Middle frontal gyrus (tissue), 1 donor: Measurements from ENCODE around the gene CHD9.
"Not testable (repeated sequence)": the region's sequence is repeated elsewhere in the genome, so short reads cannot be mapped to it uniquely, and the experiment has no call there.

Source experiments
- DNase-seq: peaks from one replicate; pipeline ENCODE4 v3.0.0-alpha.2; 2015; ENCODE audit warnings: low spot score; ENCODE audit errors: extremely low spot score

The CHD9 gene, protein sequence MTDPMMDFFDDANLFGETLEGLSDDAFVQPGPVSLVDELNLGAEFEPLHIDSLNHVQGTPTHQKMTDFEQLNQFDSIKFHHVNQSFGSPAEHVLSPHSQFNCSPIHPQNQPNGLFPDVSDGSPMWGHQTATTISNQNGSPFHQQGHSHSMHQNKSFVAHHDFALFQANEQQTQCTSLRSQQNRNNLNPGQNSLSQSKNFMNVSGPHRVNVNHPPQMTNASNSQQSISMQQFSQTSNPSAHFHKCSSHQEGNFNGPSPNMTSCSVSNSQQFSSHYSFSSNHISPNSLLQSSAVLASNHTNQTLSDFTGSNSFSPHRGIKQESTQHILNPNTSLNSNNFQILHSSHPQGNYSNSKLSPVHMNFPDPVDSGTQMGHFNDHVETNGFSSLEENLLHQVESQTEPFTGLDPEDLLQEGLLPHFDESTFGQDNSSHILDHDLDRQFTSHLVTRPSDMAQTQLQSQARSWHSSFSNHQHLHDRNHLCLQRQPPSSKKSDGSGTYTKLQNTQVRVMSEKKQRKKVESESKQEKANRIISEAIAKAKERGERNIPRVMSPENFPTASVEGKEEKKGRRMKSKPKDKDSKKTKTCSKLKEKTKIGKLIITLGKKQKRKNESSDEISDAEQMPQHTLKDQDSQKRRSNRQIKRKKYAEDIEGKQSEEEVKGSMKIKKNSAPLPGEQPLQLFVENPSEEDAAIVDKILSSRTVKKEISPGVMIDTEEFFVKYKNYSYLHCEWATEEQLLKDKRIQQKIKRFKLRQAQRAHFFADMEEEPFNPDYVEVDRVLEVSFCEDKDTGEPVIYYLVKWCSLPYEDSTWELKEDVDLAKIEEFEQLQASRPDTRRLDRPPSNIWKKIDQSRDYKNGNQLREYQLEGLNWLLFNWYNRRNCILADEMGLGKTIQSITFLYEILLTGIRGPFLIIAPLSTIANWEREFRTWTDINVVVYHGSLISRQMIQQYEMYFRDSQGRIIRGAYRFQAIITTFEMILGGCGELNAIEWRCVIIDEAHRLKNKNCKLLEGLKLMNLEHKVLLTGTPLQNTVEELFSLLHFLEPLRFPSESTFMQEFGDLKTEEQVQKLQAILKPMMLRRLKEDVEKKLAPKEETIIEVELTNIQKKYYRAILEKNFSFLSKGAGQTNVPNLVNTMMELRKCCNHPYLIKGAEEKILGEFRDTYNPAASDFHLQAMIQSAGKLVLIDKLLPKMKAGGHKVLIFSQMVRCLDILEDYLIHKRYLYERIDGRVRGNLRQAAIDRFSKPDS (N-terminal part only)

DNA sequence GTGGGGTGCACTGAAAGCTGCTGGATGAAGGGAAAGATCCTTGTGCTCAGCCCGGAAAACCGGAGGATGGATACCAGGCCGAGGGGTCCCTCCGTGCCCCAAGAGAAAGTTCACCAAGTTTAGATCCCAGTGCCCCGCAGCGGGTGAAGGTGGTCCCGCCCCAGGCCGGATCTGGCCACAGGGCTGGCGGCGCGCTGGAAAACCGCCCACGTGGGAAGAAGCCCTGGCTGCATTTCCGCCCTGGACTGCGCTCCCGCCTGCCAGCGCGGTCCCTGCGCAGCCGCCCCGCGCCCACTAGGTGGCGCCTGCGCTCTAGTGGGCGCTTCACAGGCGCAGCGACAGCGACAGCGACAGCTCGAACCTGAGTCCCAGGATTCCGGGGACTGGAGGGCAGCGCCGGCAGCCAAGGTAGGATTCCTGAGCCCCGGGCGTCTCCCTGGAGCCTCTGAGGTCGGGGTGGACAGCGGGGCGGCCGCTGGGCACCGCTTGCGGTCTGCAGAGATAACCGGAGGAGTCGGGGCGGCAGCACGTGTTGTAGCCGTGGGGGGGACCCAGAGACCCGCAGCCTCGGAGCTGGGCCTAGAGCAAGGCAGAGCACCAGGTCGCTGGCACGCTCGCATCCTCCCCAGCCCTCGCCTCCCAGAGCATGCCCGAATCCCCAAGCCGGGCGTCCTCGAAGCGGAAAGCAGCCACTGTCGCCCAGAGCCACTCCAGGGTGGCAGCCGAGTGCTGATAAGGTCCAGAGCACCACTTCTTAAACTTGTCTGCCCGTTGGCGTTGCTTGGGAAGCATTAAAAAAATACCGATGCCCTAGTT, at the start of gene CHD9:
Gene CHD9, plus strand, starts transcription at position 322 of the 816 bp plus-strand sequence. CDS start 101,099 bp downstream, outside the sequence.
- DNase-seq: peak; percentile 85

DNA sequence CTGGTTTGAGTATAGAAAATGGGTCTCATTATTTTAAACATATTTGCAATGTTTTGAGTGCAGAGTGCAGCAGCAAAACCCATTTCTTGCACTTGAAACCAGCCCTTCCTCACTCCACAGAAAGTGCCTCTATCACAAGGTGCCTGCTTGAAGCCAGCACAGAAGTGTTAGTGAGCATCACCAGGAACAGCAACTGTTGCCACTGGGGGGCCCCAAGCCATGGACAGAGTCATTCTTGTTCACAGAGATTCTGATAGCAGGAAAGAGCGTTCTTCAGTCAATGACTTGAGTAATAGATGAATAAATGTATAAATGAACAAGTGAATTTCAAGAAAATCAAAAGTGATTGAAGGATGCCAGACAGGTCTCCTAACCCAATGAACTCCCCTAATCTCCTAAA, 47.7 kb upstream of the CHD9 start:
- no peak for DNase-seq

DNA sequence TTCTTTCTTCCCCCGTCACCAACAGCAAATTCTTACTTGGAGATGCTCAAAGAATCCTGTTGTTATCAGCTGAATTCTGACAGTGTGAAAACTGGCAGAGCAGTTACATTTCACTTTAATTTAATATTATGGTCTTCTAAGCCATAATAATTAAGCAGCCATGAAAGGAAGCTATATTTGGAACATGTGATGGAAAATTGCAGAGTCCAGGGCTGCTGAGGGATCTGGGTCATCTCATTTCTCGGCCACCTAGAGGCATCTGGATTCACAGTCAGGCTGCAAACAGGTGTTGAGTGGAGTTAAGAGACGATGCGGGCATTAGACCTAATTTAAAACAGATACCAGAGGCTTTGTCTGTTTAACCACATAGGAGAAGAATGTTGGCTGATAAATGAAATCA, 40.5 kb upstream of the CHD9 start:
- no peak for DNase-seq

DNA sequence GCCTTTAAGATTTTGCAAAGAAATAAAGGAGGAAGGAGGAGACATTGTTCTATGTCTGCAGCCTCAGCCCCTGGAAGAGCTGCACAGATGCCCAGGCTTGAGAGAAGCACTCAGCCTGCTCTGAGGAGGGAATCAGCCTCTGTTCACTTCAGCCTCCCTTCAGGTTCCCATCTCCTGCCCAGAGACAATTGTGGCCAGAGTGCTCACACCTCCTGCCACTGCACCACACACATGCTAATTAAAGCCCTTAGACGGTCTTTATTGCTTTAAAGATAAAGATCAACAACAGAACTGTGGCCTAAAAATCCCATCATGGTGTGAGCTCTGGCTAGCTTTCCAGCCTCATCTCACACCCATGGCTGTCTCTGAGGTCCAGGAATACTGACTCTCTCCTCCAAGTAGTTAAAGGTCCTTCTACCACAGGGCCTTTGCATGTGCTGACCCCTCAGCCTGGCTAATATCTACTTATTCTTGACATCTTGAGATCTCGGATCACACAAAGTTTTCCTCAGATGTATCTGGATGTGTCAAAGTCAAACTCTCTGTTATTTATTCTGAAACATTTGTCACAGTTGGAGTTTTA, 35.9 kb upstream of the CHD9 start:
- DNase-seq: no peak

DNA sequence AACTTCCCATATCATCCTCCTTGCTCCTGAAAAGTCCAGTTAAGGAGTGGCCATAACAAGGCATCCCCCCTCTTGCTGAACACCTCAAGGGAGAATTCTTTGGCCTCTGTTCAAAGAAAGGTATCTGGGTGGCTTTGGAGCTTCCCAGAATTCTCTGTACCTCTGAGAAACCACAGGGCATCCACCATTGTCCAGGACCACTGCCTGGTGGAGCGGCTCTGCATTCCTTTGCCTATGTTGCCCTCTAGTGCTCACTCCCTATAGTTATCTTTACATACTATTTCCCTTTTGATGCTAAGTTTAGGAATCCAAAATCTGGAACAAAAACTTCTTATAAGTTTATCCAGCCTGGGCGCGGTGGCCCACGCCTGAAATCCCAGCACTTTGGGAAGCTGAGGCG, 32.4 kb upstream of the CHD9 start:
- DNase-seq: peak; percentile 41

DNA sequence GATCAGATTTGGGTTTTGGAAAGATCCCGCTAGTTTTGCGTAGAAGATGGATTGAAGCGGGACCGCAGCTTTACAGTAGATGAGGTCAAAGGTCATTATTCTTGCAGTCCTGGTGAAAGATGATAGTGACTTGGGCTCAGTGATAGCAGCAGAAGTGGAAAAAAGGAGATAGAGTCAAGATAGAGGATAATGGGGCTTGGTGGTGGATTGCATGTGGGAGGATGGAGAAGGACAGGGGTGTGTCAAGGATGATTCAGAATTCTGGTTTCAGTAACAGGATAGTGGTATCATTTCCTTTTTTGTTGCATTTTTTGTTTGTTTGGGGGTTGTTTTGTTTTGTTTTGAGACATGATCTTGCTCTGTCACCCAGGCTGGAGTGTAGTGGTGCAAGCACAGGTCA, 30.7 kb upstream of the CHD9 start:
- no peak for DNase-seq

DNA sequence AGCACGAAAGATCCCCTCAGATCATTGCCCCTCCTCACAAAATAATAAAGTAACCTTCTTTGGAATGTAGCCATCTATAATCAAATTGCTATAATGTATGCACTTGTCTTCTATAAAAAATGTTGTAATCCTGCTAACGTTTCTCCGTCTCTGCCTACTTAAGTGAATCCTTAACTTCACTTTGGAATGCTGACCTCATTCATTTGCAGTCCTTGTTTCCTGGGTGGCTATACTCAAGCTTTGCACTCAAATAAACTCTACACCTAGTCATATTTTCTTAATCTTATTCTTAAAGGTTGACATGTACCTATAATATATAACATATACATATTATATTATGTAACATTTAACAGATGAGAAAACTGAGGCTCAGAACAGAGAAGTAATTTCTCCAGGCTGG, 24.8 kb upstream of the CHD9 start:
- no peak for DNase-seq

DNA sequence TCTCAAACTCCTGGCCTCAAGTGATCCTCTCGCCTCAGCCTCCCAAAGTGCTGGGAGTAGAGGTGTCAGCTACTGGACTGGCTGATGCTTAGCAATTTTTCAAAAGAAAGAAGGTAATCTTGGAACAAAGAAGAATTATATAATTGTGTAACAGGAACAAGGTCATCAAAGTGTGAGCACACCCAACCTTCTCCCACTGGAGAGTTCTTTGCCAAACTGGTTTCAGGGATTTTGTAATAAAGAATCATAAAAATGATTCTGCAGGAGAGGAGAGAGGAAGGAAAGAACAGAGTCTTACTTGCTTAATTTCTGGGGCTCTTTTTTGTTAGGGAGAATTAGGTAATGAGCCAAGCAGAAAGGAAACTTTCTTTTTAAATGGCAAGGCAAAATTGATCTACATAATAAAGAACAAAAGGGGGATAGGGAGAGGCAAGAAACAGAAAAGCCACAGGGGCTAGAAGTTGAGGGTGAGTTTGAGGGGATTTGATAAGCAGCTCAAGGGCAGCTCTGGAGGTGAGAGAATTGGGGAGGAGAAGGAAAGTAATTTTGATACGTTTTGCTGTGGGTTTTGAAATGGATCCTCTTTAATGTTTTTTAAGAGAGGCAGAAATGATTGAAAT, 23.4 kb upstream of the CHD9 start:
- no peak for DNase-seq

DNA sequence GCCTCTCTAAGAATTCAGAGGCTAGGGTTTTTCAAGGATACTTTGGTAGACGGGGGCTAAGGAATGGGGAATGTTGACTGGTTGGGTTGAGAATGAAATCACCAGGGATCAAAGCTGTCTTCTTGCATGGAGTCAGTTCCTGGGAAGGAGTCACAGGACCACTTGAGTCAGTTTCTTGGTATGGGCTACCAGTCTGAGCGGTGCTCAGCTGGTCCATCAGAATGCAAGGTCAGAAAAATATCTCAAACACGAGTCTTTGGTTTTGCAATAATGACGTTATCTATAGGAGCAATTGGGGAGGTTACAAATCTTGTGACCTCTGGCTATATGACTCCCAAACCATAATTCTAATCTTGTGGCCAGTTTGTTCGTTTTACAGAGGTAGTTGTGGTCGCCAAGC, 20.5 kb upstream of the CHD9 start:
- no peak for DNase-seq

DNA sequence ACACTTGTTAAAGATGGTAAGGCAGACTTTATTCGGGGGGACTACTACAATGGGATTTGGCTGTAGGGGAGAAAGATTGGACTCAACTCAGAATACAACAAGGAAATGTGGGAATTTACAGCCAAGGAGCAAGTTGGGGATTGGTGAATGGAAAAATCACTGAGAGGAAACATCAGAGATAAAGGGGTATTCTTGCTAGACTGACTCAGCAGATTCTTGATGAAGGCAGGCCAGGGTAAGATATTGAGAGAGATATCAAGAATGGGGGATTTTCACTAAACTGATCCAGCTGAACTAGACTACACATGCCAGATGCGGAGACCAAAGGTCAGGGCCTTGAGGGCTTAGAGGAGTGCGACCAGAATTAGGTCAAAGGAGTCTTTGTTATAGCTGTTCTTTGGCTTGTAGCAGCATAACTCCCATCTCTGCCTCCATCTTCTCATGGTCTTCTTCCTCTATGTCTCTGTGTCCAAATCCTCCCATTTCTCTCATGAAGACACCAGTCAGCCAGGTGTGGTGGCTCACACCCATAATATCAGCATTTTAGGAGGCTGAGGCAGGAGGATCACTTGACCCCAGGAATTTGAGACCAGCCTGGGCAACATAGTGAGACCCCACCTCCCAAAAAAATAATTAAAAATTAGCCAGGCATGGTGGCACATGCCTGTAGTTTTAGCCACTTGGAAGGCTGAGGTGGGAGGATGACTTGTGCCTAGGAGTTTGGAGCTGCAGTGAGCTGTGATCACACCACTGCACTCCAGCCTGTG, 19.4 kb upstream of the CHD9 start:
- DNase-seq: no peak

DNA sequence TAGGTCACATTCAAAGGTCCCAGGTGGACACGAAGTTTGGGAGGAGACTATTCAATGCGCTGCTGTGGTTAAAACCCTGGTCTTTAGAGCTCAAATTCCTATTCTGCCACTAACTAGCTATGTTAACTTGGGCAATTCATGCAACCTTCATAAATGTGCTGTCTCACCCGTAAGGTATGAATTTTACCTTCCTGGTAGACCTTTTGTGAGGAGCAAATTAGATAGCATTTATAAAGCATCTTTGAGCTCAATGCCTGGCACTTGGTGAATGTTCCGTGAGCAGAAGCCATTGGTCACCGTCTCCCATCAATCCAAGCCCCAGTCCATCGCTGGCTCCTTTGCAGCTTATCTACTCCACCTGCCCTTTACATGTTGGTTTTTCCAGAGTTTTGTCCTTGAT, 18.7 kb upstream of the CHD9 start:
- DNase-seq: no peak

DNA sequence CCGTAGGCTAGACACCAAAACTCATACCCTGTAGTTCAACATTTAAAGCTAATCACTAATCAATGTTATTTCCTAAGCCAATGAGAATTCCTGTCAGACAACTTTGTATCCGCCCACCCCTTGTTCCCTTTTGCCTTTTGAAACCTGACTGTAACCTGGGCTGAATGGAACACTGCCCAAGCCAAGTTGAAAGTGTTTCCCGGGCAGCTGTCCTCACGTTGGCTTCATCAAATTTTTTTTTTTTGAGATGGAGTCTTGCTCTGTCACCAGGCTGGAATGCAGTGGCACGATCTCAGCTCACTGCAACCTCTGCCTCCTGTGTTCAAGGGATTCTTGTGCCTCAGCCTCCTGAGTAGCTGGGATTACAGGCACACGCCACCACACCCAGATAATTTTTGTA, 18.1 kb upstream of the CHD9 start:
- DNase-seq: not testable (repeated sequence)

DNA sequence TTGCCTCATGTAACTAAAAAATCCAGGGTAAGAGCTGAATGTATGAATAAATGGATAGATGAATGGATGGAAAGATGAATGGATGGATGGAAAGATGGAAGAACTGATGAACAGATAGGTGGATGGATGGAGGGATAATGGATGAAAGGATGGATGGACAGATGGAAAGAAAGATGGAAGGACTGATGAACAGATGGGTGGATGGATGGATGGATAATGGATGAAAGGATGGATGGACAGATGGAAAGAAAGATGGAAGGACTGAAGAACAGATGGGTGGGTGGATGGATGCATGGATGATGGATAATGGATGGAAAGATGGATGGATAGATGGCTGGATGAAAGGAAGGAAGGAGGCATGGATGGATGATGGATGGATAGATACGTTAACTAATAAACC, 14.0 kb upstream of the CHD9 start:
- DNase-seq: no peak

DNA sequence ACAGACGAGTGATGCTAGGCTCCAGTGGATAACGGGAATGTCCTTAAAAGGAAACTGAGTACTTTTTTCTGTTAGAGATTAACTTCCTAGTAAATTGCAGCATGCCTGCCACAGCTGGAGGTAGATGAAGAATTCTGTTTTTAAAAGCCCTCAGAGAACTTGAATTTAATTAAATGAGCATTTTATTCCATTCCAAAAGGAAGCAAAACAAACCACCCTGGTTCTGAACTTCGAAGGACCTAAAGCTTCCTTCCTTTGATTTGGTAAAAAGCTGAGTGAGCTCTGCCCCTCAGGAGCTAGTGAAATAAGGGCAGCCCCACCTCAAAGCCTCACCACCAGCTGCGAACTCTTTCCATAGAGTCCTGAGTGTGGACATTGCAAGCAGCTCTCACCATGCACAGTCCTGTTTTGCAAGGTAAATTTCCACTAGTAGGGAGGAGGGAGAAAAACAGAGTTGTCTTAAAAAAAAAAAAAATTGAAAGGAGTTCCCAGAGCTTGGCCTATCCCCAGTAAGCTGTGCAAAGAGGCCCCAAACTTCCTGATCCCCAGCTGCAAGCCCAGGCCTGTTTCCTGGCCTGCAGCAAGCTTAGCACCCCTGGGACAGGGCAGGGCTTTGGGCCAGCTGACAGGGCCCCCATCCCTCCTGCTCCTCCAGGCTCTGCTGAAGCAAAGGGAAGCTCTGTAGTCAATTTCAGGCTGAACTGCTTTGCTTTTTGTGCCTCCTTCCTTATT, 13.3 kb upstream of the CHD9 start:
- DNase-seq: no peak

DNA sequence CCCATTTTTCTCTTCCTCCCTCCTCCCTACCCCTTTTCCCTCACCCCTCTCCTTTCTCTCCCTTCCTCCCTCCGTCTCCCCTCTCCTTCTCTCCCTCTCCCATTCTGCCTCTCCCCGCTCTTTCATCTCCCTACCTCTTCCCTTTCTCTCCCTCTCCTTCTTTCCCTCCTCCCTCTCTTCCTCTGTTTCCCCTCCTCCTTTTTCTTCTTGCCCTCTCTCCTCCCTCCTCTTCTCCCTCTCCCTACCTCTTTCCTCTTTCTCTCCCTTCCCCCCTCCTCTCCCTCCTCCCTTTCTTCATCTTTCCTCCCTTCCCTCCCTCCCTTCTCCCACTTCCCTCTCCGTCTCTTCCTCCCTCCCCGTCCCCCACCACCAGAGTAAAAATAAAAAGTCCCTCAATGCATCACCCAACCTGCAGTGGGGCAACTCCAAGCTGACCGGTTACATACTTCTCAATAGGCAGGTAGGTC, 12.5 kb upstream of the CHD9 start:
- no peak for DNase-seq

DNA sequence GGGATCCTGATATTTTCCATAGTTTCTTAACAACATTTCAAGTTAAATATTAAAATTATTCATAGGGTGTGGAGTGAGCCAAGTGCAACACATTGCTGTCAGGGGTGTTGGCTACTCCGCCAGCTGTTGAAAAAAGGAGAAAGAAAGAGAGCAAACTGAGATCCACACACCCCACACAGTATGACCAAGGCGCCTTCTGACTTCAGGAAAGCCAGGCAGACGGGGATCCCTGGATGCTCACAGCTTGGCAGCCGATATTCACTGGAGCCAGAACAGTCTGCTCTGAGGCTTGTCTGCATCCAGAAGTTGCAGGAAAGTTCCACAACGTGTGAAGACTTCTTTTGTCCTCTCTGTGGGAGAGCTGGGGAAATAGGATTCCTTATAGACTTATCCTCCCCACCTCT, 11.4 kb upstream of the CHD9 start:
- DNase-seq: no peak

DNA sequence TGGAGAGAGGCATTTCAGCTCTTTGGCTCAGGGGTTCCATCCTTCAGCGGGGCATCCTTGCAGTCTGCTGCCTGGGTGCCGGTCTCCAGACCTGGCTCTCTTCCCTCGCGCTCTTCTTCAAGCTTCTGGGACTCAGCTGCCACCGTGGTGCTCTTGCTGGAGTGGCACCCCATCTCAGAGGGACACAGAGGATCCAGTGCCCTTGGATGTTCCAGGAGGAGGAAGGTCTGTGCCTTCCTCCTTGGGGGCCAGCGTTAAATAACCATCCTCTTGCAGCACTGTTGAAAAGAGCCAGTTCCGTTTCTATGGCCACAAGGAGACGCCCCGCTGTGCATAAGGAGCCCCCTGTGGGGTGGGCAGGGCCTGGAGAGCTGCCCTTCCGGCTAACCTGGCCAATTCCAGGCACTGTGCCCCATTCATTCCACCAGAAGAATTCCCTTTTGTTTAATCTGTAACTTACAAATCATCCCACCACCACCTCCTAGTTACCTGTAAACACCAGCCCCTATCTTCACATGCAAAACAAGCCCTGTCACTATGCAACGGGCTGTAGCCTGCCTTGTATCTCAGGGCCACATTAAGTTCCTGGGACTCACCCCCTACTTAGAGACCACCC, 10.7 kb upstream of the CHD9 start:
- DNase-seq: no peak
